Inflammatory macrophage treated with lipopolysaccharide for 1 hour (primary cell): Measurements from ENCODE around the gene HOXB7.

Experiments
- DNase-seq, 2 donors: peaks; one replicate each; pipeline ENCODE4 v3.0.0-alpha.2; 2020 to 2022

Gene HOXB7

DNA sequence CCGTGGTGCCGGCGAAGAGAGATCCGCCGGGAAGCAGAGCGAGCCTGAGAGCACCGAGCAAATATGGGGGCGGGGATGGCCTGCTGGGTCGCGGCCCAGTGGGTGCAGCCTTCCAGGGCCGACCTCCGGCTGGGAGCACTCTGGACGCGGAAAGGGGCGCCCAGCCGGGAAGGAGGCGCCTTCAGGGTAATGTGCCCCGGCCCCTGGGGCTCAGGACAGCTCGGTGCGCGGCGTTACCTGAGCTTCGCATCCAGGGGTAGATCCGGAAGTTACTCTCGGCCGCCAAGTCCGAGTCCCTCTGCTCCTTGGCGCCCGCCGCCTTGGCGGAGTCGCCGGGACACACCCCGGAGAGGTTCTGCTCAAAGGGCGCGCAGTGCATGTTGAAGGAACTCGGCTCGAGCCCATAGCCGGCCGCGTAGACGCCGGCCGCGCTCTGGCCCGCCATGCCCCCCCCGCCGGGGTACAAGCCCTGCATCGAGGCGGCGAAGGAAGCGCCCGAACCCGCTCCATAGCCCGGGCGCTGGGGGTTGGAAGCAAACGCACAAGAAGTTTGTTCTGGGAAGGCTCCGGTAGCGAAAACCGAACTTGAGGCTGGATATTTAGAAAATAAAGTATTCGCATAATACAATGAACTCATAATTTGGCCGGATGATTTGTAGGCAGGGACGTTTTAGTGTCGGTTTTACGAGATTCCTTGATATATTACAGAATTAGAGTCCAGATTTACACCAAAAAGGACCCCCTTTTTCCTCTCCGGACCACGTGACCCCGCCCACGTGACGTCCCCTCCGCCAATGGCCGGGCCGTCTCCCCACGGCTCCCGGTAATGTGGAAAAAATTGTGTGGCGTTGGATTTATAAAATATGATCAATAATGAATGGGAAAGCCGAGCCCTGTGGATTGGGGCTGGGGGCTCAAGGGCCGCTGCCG, at the start of gene HOXB7:
TSS of gene HOXB7 (minus strand) at position 736 of the 930 bp plus-strand sequence. CDS start at position 637, 99 bp downstream.
- DNase-seq: peak in 1 of 2 donors; percentile 56

DNA sequence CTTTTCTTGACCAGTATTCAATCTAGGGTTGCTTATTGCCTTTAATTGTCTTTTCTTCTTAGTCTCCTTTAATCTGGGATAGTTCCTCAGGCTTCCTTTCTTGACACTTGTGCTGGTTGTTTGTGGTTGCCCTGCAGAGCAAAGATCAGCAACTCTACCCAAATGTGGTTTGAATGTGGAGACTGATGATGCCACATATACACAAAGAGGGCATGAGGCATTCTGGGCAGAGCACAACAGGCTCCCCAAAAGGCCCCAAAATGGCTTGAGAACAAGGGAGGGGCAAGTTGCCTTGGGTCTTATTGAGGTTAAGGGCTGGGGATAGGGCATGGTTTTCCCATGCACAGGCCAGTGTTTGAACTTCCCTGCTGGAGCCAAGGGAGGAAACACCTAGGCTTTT, 45.1 kb upstream of the HOXB7 start:
- no peak for DNase-seq

DNA sequence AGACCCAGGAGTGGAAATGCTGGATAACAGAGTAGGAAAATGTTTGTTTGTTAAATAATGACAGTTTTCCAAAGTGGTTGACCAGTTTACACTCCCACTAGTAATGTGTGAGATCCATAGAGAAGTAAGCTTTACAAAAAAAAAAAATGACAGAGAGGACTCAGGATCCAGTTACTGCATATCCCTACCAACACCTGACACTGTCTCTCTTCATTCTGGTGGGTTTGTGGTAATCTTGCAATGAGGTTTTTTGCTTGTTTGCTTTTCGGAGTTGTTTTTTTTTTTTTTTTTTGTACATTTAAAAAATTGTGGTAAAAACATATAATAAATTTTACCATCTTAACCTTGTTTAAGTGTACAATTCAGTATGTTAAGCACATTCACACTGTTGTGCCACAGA, 38.9 kb upstream of the HOXB7 start:
- DNase-seq: no peak

DNA sequence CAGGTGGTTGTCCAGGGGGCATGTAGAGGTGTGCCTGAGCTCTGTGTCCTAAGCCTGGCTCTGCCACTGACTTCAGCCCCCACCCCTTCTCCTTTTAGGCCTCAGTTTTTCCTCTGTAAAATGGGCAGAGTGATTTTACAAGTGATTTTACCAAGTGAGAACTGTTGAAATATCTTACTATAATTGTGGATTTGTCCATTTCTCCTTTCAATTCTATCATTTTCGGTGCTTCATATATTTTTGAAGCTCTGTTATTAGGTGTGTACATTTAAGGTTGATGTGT, 37.1 kb upstream of the HOXB7 start:
- no peak for DNase-seq

DNA sequence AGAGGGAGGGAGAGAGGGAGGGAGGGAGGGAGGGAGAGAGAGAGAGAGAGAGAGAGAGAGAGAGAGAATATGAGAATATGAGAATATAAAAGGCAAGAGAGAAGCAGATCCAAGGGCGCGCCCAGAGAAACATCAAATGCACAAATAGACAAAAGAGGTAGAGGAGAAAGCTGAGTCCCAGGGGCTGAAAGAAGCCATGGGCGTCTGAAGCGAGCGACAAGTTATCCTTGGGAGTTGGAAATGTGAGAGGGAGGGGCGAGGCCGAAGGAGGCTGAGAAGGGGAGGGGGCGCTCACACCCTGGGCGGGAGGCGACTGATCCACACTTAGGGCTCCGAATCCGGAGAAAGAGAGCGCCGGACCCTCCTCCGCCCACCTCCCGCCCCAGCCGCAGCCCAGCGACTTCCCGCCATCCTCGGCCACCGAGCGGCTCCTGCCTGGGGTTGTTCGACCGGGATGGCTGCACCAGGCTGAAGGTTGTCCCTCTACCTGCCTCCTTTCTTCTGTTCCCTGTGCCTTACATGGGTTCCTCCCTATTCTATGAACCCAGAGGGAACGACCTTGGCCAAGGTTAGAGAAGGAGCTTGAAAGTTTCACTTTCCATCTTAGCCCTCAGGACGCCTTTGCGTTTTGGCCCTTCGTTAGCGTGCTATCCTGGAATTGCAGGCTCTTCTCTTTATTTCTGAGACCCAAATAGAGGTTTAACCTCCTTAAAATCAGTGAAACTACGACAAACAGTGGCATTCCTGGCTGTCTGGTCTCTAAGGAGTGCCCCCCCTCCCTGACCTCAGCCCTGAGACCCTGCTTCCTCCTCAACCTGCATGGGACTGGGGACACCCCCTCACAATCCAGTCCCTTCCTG, 36.5 kb upstream of the HOXB7 start:
- peak in 1 of 2 donors; percentile 10 for DNase-seq

DNA sequence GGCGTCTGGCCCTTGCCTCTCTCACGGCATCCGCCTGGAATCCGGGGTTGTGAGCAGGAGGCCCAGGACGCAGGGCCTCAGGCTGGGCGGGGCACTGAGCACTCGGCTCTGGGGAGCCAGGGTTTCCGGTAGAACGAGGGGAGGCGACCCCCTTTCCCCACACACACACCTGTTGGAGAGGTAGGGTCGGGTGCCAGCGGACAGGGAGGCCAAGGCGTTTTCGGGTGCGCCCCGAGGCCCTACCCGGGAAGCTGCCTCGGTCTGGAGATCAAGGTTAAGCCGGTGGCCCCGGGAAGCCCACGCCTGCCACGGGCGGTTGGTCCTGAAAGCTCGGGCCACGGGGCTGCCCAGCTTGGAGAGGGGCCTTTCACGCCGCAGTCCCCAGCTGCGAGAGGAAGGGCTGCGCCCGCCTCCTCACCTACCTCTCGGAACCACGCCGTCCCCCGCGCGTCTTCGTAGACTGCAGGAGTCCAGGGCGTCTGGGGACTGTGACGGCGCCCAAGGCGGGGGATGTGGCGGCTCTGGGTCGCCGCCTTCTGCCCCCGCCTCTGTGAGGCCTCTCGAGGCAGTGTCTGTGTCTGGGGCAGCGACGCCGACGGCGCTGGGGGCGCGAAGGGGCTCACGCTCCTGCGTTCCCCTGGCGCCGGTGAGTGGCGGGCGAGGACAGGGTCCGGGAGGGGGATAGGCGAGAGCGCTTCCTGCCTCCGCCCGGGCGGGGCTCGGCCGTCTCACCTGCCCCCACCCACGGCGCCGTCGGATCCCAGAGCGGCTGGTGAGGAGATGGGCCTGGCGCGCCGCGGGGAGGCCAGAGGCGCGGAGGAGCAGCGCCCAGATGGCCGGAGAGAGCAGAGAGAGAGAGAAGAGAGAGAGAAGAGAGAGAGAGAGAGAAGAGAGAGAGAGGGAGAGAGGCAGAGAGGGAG, 35.6 kb upstream of the HOXB7 start:
- no peak for DNase-seq

DNA sequence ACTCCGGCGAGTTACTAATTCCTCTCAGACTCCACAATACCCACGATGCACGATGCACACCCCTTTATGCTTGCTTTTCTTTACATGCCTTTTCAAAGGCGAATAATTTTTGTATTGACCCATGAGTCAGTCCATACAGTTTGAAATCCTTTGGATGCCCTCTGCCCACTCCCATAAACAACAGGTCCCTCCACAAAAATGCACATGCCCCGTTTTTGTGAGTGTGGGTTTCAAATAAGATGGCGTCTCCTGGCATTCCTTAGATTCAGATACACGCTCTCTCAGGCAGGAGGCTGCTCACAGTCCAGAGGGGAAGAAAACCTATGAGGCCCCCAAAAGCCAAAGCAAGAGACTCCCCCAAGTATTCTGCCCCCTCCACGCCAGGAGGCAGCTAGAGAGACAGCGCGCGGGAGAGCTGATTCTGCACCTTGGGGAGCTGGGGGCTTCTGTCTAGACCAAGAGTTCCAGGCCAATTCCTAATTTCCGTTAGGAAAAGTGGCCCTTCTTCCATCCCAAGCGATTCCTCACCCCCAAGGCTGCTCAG, 34.9 kb upstream of the HOXB7 start:
- no peak for DNase-seq

DNA sequence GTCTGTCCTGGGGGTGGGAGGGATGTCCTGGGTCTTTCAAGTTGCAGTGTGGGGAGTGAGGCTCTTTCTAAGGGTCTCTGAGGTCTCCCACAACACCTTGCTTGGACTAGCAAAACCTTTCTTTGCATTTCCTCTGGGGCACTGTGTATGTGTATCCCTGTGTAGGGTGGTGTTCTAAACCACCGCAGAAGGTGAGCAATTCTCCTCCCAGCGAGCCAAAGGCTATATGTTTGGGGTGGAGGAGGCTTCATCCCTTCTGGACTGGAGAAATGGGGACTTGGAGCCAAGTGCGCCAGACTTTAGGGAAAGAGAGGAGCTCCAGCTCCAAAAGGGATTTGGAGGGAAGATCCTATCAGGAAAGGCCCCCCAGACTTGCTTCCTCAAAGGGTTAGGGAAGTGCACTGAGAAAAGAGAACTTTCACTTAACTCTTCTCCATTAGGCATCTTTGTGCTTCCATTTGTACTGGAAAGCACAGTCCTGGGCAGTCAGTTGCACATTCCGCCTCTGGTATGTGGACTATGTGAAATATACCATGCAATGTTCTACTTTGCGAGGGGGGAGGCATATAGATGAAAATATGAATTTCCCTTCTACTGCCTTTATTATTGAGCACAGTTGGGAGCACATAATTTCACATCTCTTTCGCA, 34.2 kb upstream of the HOXB7 start:
- no peak for DNase-seq

DNA sequence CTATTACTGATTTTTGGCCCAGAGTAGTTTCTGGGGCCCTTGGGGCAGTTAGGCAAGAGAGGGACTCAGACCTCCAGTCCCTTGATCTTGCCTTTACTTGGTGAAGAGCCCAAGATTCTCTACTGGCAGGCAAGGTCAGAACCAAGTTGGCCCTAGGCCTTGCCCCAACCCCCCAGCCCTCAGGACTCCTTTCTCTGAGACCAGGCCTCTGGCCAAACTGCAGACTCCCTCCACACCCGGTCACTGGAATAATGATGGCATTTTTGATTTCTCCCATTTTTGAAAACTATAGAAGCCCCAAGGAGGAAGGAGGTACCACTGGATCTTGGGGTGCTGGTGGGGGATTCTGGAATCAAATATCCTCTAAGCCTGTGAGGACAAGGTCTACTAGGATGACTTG, 33.3 kb upstream of the HOXB7 start:
- DNase-seq: no peak

DNA sequence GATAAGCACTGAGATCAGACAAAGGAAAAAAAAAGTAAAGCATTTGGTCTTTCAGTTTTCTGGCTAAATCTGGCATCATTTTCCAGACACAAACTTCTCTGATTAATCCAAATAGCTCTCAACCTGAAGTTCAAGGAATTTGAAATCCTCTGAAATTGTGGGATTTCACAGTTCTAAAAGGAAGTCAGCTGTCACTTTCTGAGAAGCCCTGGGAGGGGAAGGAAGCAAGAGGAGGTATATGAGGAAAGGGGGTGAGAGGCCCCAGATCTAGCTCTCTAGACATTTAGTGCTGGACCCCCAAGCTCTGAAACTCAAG, 32.8 kb upstream of the HOXB7 start:
- no peak for DNase-seq

DNA sequence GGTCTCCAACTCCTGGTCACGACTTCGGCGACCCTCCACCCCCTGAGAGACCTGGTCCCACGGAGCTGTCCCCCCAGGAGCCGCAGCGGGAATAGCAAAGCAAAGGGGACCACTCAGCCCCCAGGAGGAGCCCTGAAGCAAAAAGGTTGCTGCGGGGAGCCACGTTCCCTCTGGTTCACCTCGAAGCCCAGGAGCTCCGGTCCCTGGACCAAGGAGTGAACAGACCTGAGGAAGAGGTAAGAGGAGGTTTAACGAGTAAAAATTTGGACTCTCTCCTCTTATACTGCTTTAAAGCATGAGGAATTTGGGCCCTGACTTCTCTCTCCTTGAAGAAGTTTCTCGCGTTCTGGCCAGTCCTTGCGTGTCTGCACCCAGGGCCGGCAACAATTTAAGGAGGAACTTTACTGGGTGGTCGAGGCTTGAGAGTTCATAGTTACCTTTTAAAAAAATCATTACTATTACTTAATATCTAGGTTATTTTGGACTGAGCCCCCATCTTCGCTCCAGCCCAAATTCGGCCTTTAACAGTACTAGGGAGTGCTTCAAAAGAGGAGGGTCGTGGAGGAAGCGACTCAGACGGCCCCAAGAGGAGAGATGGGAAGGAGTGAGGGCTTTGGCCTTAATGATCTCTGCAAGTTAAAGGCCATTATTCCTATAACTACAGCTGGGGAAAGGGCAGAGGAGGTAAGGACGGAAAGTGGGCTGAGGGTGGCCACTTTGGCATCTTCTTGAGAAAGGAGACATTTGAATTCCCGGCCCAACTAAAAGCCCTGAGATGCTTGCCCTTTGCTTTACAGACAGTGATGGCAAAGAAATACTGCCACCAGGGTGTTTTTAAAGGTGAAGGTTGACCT, 32.3 kb upstream of the HOXB7 start:
- DNase-seq: no peak

DNA sequence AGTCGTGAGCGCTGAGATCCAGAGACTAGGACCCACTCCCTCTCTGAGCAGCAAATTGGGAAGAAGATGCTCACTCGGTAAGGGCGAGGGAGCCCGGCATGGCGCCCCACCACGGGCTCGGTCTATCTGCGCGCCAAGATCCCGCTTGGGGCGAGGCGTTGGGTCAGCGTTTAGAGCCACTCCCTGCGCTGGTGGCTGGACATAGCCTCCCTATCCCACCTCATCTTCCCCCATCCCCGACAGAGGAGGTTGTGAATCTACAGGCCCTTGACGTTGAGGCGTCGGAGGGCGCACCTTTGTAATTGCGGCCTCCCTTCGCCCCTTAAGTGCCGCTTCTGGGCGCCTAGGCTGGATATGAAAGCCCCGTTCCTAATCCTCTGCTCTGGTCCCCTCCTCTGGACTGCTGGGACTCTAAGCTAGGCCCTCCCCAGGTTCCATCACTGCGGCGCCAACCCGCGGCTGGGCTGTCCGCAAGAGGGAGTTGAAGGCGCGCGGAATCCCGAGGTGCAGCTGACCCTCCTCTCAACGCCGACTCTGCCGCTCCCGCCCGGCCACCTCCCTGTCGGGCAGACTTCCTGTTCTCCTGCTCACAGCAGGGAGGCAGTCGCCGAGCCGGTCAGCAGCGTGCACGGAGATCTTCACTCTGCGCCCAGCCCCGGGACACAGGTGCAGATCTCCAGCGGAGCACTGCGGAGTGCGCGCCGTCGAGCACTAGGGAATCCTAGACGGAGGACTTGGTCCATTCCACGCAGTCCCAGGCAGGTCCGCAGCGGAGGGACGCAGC, 31.4 kb upstream of the HOXB7 start:
- no peak for DNase-seq

DNA sequence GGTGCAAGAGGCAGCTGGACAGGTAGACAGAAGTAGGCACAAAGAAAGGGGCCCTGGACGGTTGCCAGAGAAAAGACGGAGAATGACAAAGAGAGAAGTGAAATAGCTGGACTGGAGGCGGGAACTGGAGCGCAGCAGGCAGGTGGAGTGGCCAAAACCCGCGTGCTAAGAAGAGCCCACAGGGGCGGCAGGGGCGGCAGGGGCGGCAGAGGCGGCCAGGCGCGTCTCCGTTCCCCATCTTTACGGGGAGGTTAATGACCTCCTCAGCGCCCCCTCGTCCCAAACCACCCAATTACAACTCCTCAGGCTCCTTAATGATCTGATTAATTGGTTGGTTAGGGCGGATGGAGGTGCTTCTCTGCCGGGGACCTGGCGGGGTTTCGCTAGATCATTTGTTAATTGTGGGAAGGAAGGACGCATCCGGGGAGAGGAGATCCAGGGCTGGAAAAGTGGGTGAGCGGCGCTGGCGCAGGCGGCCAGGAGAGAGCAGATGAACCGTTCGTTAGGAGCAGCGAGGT, 30.8 kb upstream of the HOXB7 start:
- no peak for DNase-seq

DNA sequence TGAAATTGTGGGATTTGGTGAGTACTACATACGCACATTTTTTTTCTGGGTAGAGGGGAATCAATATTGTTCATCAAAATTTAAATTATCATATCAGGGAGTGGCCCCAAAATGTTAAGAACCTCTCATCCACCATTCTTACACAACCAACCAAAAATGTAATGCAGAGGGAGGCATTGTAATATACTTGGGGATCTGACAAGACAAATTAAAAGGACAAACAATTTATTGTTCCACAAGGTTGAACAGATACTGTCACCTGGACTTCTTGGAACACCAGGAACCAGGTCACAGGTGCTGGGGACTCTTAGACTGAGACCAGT, 30.0 kb upstream of the HOXB7 start:
- DNase-seq: no peak

DNA sequence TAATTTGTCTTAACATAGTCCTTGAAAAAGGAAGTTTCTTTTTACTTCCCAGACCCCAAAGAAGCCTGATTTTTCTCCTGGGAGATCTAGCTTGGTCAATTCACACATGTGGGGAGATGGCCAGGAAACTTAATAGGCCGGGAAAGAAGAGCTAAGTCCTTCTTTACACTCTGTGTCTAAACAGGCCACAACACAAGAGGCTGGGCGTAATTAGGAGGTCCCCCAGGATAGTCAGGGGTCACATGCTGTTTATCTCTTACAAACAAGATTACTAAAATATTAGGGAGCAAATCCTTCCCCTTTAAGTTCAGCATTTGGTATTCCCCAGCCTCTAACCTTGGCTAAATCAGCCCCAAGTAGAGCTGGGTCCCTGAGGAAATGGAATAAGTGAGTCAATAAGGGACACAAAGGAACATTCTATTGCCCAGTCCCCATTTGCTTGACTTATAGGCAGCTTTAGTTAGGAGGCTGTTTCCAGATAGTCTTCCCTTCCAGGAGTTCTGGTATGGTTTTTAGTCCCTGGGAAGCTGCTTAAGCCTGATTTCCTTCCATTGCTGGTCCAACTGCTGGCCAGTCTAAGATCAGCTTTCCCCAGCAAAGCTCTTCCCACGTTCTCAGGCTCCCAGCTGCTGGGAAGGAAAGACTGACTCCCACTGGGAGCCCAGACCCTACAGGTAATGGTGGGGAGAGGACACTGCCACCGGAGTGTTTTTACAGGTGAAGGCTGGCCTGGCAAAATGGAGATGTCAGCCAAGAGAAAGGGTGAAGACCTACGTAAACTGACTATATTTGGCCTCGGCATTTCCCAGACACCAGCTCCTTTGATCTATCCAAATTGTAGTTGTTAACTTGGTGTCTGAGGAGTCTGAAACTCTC, 29.4 kb upstream of the HOXB7 start:
- no peak for DNase-seq

DNA sequence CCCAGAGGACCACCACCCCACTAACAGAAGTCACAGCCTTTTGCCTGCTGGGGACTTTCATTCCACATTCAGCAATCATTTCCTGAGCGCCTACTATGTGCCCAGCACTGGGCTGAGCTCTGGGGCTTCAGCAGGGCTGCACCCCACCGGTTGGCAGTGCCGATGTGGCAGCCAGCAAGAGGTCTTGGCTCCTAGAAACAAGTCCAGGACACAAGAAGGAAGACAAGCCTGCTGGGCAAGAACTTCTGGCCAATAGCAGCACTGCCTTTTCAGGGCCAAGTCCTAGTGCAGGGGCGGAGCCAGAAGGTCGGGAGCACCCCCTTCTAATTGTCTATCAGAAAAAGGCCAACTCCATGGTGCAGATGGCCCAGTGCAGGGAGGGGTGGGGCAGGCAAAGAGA, 28.3 kb upstream of the HOXB7 start:
- no peak for DNase-seq

DNA sequence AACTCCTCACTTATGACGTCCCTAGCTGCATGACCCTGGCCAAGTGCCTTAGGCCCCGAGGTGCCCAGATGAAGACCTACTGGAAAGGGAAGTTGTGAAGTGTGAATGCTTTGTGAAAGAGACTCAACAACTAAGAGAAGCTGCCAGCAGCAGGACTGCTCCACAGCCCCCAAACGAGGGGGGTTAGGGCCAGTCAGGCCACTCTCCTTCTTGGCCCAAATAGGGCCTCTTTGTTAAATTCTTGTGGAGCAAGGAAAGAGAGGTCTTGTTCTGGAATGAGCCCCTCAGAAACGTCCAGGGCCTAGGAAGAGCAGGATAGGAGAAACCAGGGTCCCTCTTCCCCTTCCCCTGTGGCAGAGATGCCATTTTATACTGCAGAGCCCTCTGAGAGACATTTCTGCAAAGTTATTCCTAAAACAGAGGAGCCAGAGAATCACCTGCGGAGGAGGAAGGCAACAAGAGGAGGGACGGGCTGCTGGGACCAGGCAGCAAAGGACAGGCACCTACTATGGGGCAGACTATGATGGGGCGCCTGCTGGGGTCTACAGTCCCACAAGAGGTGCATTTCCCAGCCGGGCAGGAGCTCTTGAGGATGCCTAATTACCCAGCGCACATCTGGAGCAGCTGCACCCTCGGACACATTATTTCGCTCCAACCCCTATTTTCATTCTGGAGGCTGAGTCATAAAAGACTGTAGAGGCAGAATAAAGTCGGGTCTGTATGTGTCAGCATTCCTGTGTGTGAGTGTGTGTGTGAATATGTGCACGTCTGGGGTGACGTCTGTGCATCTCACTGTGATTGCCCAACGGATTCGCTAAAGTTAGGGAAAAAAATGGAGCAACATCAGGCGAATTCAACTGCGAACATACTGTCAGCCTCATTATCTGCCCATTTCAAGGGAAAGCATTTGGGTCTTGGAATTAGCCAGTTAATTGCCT, 26.8 kb upstream of the HOXB7 start:
- no peak for DNase-seq
